ENCODE measurements around the gene NXF3.
"Not testable (repeated sequence)": the region's sequence is repeated elsewhere in the genome, so short reads cannot be mapped to it uniquely, and the experiment has no call there.

Gene NXF3

GRCh38 chrX:103051260-103051789 is 41.6 kb downstream of the NXF3 start:
- Histone ChIP-seq H3K36me3 (ENCODE audit: insufficient read depth, low read length) (no peaks in the 10 kb centered on the region), H3K4me3 (ENCODE audit: low read depth, low read length) (no peak overlapping the region), H2AFZ (ENCODE audit: low read length, unreplicated experiment) (no peak overlapping the region)

GRCh38 chrX:103033371-103033770 is 59.6 kb downstream of the NXF3 start:
- not testable (repeated sequence) for H2AFZ ChIP-seq (ENCODE audit: low read length, unreplicated experiment); H3K36me3 ChIP-seq (ENCODE audit: insufficient read depth, low read length); H3K4me1 ChIP-seq (ENCODE audit: control insufficient read depth, insufficient read depth, low read length, unreplicated experiment); H3K4me3 ChIP-seq (ENCODE audit: low read depth, low read length); H3K27ac ChIP-seq (ENCODE audit: low read depth, low read length); H3K79me2 ChIP-seq (ENCODE audit: control insufficient read depth, insufficient read depth, low read length, unreplicated experiment); H3K27me3 ChIP-seq (ENCODE audit: insufficient read depth, low read length)

More at GRCh38 chrX:103051260-103051789, 41.6 kb downstream of the NXF3 start:
- Histone ChIP-seq H3K4me1 (ENCODE audit: control insufficient read depth, insufficient read depth, low read length, unreplicated experiment) (no peaks in the 10 kb centered on the region), H3K27ac (ENCODE audit: low read depth, low read length) (no peak overlapping the region), H3K79me2 (ENCODE audit: control insufficient read depth, insufficient read depth, low read length, unreplicated experiment) (no peaks in the 10 kb centered on the region), H3K27me3 (ENCODE audit: insufficient read depth, low read length) (no peaks in the 10 kb centered on the region)
